ENCODE data around the gene ERAL1.

ERAL1 gene

DNA sequence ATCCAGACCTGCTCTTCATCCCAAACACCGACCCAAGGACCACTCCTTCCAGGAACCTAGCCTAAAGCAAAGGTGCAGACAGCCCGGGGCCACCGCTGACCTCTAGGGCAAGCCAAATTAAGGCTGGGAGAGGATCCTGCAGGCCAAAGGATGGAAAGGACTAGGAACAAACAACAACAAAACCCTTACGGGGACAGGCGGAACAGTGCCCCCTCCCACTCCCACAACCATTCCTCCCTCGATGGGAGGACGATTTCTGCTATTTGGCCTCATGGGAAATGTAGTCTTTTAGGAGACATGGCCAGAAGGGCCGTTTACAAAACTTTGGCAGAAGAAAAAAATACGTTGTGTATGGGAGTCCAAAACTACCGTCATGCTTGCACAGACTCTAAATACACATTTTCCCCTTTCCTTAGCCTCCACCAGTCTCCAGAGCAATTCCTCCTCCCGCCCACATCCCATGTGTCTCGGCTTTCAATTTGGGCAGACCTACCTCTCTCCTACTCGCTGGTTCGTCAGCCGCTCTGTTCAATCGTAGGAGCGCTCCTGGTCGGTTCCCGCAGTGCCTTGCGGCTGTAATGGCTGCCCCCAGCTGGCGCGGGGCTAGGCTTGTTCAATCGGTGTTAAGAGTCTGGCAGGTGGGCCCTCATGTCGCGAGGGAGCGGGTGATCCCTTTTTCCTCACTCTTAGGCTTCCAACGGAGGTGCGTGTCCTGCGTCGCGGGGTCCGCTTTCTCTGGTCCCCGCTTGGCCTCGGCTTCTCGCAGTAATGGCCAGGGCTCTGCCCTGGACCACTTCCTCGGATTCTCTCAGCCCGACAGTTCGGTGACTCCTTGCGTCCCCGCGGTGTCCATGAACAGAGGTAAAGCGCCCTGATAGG, at the start of gene ERAL1:
ERAL1 (plus strand) TSS at position 560 of the 879 bp plus-strand sequence; CDS start at position 579, 19 bp downstream.
- H3K4me3 ChIP-seq (replicated peaks; ENCODE audit: low read depth, low read length): peak within 1 kb of the TSS; percentile 96
- peak; percentile 87 for DNase-seq (ENCODE audit: low read depth)
- TF ChIP-seq, protein P1, sequence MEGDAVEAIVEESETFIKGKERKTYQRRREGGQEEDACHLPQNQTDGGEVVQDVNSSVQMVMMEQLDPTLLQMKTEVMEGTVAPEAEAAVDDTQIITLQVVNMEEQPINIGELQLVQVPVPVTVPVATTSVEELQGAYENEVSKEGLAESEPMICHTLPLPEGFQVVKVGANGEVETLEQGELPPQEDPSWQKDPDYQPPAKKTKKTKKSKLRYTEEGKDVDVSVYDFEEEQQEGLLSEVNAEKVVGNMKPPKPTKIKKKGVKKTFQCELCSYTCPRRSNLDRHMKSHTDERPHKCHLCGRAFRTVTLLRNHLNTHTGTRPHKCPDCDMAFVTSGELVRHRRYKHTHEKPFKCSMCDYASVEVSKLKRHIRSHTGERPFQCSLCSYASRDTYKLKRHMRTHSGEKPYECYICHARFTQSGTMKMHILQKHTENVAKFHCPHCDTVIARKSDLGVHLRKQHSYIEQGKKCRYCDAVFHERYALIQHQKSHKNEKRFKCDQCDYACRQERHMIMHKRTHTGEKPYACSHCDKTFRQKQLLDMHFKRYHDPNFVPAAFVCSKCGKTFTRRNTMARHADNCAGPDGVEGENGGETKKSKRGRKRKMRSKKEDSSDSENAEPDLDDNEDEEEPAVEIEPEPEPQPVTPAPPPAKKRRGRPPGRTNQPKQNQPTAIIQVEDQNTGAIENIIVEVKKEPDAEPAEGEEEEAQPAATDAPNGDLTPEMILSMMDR (IDR thresholded peaks at IDR 0.05; ENCODE audit: low read length, missing control alignments): no peak

GRCh38 chr17:28807925-28808634, 46.7 kb upstream of the ERAL1 start:
- H3K4me3 ChIP-seq (replicated peaks; ENCODE audit: low read depth, low read length): peak overlapping the region; percentile 34
- TF ChIP-seq, protein P1 (IDR thresholded peaks at IDR 0.05; ENCODE audit: low read length, missing control alignments): no peak
- DNase-seq (ENCODE audit: low read depth): peak; percentile 86

- no peak for DNase-seq (ENCODE audit: low read depth)
- TF ChIP-seq, protein P1 (IDR thresholded peaks at IDR 0.05; ENCODE audit: low read length, missing control alignments): no peak
- no peak overlapping the region for H3K4me3 ChIP-seq (replicated peaks; ENCODE audit: low read depth, low read length)
Measured at GRCh38 chr17:28810437-28810836, 44.4 kb upstream of the ERAL1 start.

DNA sequence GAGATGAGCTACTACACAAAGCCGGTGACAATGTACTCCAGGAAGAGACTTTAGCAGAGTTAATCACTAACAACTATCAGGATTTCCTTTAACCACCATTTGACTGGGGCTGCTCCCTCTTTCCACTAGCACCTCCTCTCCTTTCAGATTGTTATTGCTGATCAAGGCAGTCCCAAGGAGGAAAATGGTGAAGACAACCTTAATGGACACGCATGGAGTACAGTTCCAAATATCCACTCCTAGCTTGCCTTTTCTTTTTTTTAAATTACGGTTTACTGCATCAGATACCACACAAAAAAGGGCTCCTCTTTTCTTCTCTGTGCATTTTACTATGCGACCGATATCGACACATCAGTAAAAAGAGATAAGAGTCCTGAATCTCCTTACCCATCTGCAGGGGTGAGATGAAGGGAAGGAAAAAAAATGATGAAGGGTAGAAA, 43.1 kb upstream of the ERAL1 start:
- TF ChIP-seq, protein P1 (IDR thresholded peaks at IDR 0.05; ENCODE audit: low read length, missing control alignments): no peak
- peak overlapping the region; percentile 95 for H3K4me3 ChIP-seq (replicated peaks; ENCODE audit: low read depth, low read length)
- peak; percentile 34 for DNase-seq (ENCODE audit: low read depth)

DNA sequence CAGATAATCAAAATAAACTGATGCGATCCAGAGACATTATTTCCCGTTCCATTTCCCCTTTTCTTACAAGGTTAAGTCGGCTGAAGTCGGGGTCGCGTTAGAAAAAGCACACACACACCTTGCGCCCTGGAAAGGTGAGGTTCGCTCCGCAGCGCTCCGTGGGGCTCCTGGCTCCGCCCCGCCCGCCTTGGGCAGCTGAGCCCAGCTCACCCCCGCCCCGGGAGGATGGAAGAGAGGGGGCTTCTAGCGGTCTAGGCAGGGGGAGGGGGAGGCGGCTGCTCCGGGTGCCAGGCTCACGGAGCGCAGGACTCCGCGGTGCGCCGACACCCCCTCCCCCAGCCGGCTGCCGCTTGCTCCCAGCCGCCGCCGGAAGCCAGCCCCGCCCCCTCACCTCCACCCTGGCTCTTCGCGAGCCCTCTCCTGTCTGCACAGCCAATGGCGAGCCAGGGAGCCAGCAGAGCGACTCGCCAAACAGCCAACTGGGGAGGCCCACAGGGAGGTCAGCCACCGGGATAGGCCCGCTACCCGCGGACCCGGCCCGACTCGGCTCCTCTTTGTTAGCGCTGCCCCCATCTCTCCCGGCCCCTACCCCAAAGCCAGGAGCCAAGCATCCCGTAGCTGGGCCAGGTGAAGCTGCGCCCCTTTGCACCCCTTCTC, 42.6 kb upstream of the ERAL1 start:
- peak overlapping the region; percentile 95 for H3K4me3 ChIP-seq (replicated peaks; ENCODE audit: low read depth, low read length)
- TF ChIP-seq, protein P1 (IDR thresholded peaks at IDR 0.05; ENCODE audit: low read length, missing control alignments): no peak
- DNase-seq (ENCODE audit: low read depth): peak; percentile 97

DNA sequence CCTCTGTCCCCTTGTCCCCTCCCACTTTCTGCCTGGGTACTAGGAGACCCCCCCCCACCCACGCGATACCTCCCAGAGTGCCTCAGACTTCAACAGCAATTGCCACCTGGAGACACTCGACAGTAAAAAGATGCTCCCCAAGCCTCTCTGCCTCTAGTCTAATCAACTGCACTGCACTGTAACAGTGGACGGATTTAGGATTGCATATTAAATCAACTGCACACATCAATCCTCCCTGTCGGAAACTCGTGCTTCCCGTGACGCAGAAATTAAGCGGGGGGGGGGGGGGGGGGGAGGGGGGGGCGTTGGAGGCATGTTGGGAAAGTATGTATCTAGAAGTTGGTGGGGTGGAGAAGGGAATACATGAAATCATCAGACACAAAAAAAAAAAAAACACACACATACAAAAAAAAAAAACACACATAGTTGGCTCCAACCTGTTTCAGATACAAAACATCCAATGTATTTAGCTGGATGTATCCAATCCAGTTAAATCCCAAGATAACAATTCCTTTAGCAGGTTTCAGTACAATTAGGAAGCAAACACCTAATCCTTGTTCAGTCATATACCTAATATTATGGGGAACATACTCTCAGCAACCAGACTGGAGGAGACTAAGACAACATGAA, 42.0 kb upstream of the ERAL1 start:
- peak overlapping the region; percentile 95 for H3K4me3 ChIP-seq (replicated peaks; ENCODE audit: low read depth, low read length)
- DNase-seq (ENCODE audit: low read depth): peak; percentile 82
- TF ChIP-seq, protein P1 (IDR thresholded peaks at IDR 0.05; ENCODE audit: low read length, missing control alignments): no peak

All from fibroblast of pulmonary artery (primary cell).